Effector CD4-positive, alpha-beta T cell (primary cell): ENCODE data around the gene PFDN1.

Experiments used
- DNase-seq: peaks from one replicate; pipeline ENCODE4 v3.0.0-alpha.2; 2020

Gene PFDN1

GRCh38 chr5:140235791-140236551, 66.9 kb downstream of the PFDN1 start:
- DNase-seq: no peak

- DNase-seq: no peak
These were observed 68.4 kb downstream of the PFDN1 start for GRCh38 chr5:140234377-140234989.

GRCh38 chr5:140232731-140233130, 70.2 kb downstream of the PFDN1 start:
- no peak for DNase-seq

- DNase-seq: no peak
These were observed 72.5 kb downstream of the PFDN1 start for GRCh38 chr5:140230373-140230772.

DNA sequence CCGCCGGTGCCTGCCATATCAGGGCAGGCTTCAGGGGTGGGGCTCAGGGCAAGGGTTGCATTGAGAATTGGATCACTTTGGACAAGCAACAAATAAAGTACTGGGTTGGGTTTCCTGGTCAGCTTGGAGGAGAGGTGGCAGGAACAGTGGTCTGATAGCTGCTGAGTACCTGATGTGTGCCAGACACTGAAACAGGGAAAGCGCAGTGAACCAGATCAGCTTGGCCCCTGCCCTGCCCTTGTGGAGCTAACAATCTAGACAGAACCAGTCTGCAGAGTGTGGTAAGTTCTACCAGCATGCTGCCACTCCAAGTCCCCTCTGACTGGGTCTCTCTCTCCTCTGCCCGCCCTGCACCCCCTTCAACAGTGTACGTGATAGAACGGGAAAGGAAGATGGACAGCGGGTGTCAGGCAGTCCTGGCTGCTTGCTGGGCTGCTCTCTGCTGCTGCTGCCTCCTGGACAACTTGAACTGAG, 74.5 kb downstream of the PFDN1 start:
- DNase-seq: no peak

GRCh38 chr5:140227046-140227445, 75.9 kb downstream of the PFDN1 start:
- no peak for DNase-seq

GRCh38 chr5:140225396-140225795, 77.5 kb downstream of the PFDN1 start:
- no peak for DNase-seq

DNA sequence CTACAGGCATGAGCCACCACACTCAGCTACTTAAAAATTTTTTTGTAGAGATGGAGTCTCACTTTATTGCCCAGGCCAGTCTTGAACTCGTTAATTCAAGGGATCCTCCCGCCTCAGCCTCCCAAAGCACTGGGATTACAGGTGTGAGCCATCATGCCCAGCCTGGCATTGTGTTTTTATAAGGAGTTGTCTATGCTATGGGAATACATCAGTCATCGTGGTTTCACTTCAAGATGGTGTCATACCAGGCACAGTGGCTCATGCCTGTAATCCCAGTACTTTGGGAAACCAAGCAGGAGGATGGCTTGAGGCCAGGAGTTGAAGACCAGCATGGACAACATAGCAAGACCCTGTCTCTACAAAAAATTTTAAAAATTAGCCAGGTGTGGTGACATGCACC, 78.2 kb downstream of the PFDN1 start:
- DNase-seq: no peak

DNA sequence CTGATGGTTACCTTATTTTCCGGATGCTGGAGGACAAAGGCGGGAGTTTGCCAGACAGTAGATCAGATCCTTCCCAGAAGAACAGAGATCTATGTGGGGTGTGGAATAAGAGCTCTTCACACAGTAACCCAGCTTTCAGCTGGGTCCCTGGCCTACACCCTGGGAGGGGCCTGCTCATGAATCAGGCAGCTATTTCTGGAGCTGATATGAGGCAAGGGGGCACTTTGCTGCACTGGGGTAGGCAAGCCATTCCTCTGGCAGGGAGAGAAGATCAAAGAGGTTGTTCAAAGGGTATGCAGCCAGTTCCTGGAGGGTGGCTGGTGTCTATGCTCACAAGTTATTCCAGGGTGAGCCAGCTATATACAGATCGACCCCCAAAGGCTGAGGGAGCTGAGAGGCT, 79.3 kb downstream of the PFDN1 start:
- no peak for DNase-seq

DNA sequence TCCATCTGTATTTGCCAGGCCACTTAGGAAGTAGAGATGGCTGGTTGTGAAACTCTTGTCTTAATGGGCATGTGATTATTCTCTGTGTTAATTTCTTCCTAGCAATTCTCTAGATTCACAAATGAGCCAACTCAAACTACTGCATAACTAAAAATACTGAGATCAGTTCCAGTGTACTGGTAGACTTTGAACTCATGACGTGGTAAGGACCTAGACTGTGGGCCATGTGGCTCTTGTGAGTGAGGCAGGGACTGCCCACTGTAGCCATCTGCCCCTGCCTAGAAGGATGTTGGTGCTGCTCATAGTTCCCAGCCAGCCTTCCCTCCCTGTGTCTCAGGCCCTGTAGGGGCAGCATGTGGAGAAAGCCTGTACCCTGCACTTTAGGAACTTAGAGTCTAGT, 80.5 kb downstream of the PFDN1 start:
- no peak for DNase-seq

GRCh38 chr5:140221697-140222223, 81.1 kb downstream of the PFDN1 start:
- DNase-seq: no peak

GRCh38 chr5:140220698-140221064, 82.2 kb downstream of the PFDN1 start:
- DNase-seq: no peak

GRCh38 chr5:140220032-140220697, 82.7 kb downstream of the PFDN1 start:
- no peak for DNase-seq

GRCh38 chr5:140219068-140219991, 83.6 kb downstream of the PFDN1 start:
- no peak for DNase-seq

DNA sequence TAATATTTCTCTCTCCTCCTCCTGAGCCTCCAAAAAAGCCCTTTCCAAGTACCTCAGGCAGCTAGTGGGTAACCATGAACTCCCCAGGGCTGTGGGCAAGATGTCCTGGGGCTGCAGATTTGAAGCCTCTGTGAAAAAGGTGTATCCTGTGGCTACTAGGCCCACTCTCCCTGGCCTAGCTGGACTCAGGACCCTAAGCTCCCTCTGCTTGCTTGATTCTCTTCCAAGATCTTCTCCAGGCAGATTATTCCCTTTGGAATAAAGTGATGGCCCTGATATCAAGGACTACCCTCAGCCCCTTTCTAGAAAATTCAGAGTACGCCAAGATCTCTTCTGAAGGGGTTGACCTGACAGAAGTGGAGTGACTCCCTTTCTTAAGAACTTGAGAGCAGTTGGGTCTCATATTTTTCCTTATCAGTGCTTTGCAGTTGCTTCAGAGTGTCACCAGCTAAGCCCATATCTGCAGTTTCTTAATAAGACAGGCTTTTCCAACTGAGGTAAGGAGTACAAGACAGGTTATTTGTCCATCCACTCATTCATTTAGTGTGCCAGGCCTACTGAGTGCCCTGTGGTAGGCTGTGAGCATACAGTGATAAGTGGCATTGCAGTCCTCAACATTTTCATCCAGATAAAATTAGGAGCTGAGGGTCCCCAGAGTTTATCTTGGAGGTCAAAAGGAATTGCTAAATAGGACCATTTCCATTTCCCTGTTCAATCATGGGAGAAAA, 85.4 kb downstream of the PFDN1 start:
- DNase-seq: no peak

DNA sequence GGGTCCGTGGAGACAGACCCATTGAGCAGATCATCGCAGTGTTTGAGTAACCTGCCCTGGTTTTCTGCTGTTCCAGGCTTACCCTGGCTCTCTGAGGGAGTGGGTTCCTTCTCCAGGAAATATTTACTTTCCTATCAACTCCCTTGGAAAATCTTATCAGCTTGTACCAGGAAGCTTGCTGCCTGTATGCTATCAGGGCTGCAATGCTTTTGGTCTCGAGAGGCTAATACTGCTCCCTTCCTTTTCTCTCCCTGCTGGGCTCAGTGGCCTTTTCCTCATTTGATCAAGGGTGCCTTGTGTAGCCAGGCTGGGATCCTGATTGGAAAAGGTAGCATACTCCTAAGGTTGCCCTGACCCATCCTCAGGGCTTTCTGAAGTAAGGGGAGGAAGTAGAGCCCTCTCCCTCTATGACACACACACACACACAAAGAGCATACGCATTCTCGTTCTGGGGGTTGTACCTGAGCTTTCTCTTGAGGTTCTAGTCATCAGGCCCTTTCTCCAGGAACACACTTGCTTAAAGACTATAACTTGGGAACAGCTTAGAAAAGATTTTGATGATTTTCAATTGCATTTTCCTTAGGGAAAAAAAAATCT, 86.3 kb downstream of the PFDN1 start:
- DNase-seq: no peak

- DNase-seq: no peak
These were observed 87.6 kb downstream of the PFDN1 start for GRCh38 chr5:140215276-140215675.

- no peak for DNase-seq
These were observed 88.1 kb downstream of the PFDN1 start for GRCh38 chr5:140214831-140215230.

- no peak for DNase-seq
These were observed 89.4 kb downstream of the PFDN1 start for GRCh38 chr5:140213370-140213983.

- DNase-seq: no peak
These were observed 94.8 kb downstream of the PFDN1 start for GRCh38 chr5:140208065-140208464.
